ENCODE data around the gene TFDP1.

The TFDP1 gene

GRCh38 chr13:113599391-113599790, 14.8 kb downstream of the TFDP1 start:
- DNase-seq, result no peak

DNA sequence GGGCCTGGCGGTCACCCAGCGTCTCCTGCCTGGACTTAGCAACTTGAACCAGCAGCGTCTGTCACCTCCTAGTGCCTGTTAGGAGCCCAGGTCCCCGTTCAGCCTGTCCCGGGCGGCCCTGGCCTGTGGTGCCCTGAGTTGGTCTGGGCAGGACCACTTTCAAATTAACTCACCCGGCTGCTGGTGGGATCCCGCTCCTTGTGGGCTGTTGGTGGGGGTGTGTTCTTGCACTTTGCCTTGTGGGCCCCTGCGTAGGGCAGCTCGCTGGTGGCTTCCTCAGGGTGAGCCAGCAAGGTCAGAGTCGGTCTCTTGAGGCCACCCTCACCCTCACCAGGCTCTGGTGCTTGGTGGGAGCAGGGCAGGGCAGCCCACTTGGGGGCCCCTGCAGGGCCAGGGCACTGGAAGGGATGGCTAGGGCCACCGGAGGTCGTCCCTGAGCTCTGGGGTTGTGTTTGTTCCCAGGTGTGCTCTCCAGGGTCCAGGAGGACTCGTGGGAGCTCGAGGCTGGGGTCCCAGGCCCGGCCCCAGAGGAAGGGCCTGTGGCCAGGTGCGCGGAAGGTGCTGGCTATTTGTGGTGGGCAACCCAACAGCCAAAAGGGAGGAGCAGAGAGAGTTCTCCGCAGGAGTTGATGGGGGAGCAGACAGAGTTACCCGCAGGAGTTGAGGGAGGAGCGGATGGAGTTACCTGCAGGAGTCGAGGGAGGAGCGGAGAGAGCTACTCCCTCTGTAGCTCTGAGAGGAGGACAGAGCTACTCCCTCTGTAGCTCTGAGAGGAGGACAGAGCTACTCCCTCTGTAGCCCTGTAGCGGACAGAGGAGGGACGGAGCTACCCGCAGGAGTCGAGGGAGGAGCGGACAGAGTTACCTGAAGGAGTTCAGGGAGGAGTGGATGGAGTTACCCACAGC, 16.9 kb downstream of the TFDP1 start:
- DNase-seq, result no peak

DNA sequence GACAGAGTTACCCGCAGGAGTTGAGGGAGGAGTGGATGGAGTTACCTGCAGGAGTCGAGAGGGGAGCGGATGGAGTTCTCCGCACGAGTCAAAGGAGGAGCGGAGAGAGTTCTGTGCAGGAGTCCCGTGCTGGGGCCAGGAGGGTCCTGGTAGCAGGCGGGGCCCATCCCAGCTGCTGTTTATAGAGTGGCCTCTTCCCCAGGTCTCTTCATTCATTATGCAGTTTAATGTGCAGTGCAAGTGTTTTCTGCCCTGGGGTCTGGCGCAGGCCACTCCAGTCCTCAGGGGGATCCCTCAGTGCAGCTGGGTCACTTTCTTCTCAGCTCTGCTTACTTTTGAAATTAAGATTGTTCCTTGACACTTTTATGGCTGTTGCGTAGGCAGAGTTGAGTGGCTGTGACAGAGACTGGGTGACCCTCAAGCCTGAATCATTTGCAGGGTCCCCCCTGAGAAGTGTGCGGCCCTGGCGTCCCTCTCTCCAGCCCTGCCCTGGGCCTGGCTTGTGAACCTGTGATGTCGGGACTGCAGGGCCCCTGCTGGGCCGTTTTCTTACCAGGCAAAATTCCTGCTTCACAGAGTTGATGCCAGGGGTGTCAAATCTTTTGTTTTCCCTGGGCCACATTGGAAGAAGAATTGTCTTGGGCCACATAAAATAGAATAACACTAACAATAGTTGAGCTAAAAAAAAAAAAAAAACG, 17.9 kb downstream of the TFDP1 start:
- DNase-seq, result no peak

DNA sequence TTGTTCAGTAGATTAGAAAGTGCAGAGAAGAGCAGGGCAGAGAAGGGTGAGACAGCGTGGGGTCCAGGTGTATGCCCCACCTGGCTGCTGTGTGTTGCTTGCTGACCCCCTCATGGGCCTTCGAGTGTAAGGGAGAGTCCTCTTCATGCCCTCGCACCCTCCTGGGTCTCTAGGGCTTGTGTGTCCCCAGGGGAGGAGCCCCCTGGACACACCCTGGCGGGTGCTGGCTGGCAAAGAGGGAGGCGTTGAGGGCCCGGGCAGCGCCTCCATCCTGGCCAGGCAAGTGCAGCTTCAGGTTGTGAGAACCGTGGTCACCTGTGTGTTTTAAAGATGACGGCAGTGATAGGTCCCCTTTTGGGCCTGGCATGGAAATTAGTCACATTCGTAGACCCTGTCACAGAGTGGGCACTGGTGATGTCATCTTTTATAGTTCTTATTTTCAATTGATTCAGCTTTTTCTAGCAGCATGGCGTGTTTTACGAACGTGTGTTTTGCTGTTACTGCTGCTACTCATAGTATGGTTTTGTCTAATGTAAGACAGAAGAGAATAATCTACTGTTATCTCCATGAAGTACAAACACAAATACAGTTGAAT, 18.7 kb downstream of the TFDP1 start:
- no peak for DNase-seq

- no peak for DNase-seq
Observed at GRCh38 chr13:113604186-113604585, 19.6 kb downstream of the TFDP1 start.

DNA sequence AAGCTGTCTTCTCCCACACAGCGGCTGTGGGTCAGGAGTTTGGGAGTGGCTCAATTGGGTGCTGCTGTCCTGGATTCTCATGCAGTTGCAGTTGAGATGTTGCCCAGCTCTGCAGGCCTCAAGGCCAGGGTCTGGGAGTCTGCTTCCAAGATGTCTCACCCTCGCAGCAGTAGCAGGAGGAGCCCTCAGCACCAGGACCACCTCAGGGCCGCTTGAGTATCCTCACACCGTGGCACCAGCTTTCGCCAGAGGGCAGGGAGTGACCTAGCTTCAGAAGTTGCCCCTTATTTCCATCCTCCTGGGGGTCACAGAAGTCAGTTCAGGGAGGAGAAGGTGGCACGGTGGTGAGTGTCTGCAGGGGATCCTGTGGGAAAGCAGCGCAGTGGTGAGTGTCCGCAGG, 20.9 kb downstream of the TFDP1 start:
- no peak for DNase-seq

DNA sequence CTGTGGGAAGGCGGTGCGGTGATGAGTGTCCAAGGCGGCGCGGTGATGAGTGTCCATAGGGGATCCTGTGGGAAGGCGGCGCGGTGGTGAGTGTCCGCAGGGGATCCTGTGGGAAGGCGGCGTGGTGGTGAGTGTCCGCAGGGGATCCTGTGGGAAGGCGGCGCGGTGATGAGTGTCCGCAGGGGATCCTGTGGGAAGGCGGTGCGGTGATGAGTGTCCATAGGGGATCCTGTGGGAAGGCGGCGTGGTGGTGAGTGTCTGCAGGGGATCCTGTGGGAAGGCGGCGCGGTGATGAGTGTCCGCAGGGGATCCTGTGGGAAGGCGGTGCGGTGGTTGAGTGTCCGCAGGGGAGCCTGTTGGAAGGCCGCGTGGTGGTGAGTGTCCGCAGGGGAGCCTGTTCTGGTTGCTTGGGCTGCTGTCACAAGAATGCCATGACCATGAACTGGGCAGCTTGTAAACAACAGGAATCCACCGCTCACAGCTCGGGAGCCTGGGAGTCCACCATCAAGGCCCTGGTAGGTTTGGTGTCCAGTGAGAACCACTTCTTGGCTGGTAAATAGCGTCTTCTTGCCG, 21.4 kb downstream of the TFDP1 start:
- DNase-seq, result no peak

DNA sequence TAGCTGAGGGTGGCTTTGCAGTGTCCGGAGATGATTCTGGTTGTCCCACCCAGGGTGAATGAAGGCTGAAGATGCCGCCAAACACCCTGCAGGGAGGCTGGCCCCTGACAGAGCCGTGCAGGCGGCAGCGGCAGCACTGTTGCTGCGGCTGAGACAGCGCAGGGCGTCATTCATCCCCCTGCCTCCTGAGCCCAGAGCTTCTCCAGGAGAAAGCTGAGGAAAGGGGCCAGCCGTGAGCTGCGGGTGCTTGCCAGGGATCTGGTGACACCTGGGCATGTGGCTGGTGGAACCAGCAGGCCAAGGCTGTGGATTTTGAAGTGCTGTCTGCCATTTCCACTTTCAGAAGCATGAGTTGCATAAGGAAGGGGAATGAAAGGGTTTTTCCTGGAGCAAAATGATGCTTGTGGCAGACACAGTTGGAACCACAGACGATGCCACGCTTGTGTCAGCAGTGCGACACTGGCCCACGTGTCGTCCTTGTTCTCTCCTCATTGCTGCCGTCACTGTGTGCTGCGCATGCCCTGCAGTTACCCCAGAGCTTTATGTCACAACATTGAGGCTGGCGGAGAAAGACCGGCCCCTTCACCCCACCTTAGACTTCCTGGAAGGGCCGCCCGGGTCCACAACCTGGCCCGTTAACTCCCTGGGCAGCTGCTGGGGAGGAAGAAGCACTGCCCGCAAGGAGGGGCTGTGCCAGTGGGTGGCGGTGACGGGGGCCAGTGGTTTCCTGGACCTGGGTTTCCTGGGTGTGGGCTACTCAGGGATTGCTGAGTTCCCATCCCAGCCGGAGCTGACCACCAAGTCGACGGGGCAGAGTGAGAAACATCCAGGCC, 22.7 kb downstream of the TFDP1 start:
- no peak for DNase-seq

DNA sequence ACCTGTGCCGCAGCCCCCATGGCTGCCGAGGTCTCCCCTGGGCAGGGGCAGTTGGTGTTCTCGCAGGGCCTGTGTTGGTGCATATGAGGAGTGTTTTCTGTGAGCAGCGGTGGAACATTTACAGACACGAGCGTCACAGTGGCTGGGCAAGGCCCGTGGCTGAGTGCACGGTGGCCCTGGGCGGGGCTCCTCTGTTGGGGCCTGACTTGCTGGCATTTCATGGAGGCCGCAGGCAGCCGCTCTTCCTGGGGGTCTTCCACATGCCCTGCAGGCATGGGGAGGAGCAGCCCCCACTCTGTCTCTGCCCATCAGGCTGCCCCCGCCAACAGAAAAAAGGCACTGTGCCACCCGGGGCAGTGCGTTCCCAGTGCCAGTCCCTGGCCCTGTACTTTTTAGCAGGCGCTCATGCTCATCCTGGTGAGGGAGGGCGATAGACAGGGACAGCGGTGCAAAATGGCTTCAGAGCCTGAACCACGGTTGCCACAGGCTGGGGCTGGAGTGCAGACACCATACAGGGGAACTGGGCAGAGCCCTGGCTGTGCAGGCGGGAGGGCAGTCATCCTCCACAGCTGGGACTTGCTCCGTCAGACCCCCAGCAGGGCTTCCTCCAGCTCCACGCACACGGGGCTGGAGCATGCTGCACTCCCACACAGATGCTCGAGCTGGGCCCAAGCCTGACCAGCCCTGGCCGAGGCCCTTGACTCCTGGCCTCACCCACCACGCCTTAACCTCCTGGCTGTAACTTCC, 23.5 kb downstream of the TFDP1 start:
- DNase-seq, result no peak

DNA sequence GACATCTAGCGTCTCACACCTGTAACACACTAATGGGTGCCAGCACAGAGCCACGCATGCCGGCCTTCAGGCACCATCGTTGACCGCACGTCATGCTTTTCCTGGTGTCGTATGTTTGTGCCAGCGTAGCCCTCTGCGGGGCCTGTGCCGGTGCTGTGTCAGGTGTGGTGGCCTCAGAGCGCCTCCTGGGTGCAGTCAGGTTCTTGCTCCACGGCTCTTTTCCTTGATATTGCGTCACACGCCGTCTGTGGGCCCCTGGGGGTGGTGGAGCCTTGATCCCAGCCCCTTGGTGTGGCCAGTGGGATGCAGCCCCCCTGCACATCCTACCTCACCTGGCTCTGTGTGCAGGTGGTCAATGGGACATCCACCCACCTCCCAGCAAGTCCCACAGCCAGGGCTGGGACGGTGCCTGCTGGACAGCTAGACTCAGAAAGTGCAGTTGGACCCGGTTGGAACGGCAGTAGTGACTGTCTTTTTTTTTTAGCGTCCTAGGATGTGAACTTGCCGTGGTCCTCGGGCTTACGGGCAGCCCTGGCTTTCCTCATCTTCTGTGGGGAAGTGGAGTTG, 24.5 kb downstream of the TFDP1 start:
- no peak for DNase-seq

- no peak for DNase-seq
Observed at GRCh38 chr13:113609616-113610015, 25.1 kb downstream of the TFDP1 start.

DNA sequence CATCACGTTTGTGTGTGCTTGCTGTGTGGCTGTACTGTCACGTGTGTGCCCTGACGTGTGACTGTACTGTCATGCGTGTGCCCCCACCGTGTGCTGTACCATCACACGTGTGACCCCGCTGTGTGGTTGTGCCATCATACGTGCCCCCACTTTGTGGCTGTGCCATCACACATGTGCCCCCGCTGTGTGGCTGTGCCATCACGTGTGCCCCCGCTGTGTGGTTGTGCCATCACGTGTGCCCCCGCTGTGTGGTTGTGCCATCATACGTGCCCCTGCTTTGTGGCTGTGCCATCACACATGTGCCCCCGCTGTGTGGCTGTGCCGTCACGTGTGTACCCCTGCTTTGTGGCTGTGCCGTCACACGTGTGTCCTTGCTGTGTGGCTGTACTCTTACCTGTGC, 25.7 kb downstream of the TFDP1 start:
- no peak for DNase-seq

GRCh38 chr13:113611996-113612395, 27.4 kb downstream of the TFDP1 start:
- DNase-seq, result no peak

DNA sequence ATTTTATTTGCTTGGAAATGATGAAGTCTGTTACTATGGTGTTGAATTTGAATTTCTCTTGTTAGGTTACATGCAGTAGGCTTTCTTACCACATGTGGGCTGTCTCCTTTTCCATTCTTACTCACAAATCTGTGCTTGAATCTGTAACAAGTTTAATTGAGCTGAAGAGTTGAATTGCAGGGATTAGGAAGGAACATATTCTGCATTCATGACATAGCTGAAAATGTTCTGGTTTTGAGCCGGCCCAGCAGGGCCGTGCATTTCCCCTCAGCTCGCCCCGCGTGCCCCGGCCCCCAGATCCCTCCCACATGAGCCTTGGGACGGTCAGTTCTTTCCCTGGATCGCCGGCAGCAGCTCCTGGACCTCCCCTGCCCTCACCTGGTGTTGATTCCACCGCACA, 28.1 kb downstream of the TFDP1 start:
- no peak for DNase-seq

- no peak for DNase-seq
Observed at GRCh38 chr13:113613789-113614379, 29.3 kb downstream of the TFDP1 start.

- DNase-seq, result no peak
Observed at GRCh38 chr13:113616281-113616906, 31.8 kb downstream of the TFDP1 start.

DNA sequence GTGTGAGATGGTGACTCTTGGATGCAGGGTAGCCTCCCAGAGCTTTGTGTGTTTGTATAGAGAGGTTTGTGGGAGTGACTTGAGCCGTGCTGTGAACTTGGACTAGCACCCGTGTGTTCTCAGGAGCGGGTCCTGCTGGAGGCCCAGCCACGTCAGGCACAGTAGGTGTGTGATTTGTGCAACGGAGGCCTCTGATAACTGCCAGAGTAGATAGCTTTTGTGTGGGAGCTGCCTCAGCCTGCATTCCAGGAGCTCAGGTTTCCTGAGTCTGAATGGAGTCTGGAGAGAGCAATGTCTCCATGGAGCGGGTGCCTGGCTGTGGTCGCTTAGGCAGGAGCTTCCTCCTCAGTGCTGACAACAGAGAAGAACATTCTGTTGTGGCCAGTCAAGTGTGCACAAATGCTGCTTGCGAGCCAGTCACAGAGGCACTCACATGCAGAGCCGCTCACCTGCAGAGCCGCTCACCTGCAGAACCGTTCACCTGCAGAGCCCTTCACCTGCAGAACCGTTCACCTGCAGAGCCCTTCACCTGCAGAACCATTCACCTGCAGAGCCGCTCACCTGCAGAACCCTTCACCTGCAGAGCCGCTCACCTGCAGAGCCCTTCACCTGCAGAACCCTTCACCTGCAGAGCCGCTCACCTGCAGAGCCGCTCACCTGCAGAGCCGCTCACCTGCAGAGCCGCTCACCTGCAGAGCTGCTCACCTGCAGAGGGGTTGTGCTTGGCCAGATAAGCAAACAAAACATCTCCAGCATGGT, 32.6 kb downstream of the TFDP1 start:
- DNase-seq, result no peak

GRCh38 chr13:113617961-113618360, 33.4 kb downstream of the TFDP1 start:
- DNase-seq, result no peak

DNA sequence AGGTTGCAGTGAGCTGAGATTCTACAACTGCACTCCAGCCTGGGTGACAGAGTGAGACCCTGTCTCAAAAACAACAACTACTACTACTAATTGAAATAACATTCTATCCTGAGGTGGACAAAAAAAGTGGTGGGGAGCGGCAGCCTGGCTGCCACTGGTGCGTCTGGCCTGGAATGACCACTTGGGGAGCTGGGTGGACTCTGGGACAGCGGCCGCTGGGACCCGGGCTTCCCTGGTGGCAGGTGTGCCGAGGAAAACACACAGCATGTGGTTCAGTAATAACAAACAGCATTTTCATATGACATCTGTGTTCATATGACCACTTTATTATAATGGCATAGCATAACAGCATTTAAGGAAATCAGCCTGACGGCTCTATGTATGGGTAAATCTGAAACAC, 33.9 kb downstream of the TFDP1 start:
- no peak for DNase-seq
